D341Med (cell line): Measurements from ENCODE around the gene TMEM255B.
"Not testable (repeated sequence)": the region's sequence is repeated elsewhere in the genome, so short reads cannot be mapped to it uniquely, and the experiment has no call there.

Source experiments
- DNase-seq: peaks from one replicate; pipeline ENCODE4 v3.0.0; 2012; ENCODE audit warnings: low spot score

Gene TMEM255B

GRCh38 chr13:113787694-113788093 lies 28.7 kb downstream of the TMEM255B start:
- DNase-seq: no peak

- DNase-seq: no peak
These were observed 29.5 kb downstream of the TMEM255B start for GRCh38 chr13:113788413-113789135.

GRCh38 chr13:113789167-113789566 lies 30.1 kb downstream of the TMEM255B start:
- no peak for DNase-seq

GRCh38 chr13:113789931-113790330 lies 30.9 kb downstream of the TMEM255B start:
- DNase-seq: not testable (repeated sequence)

- no peak for DNase-seq
These were observed 32.2 kb downstream of the TMEM255B start for GRCh38 chr13:113791226-113791625.

- no peak for DNase-seq
These were observed 32.7 kb downstream of the TMEM255B start for GRCh38 chr13:113791761-113792160.

- DNase-seq: no peak
These were observed 33.3 kb downstream of the TMEM255B start for GRCh38 chr13:113792236-113792770.

- DNase-seq: no peak
These were observed 34.1 kb downstream of the TMEM255B start for GRCh38 chr13:113792886-113793717.

- DNase-seq: no peak
These were observed 34.7 kb downstream of the TMEM255B start for GRCh38 chr13:113793718-113794085.

GRCh38 chr13:113794086-113794485 lies 35.1 kb downstream of the TMEM255B start:
- DNase-seq: no peak

GRCh38 chr13:113794764-113795173 lies 35.7 kb downstream of the TMEM255B start:
- no peak for DNase-seq

- not testable (repeated sequence) for DNase-seq
These were observed 36.3 kb downstream of the TMEM255B start for GRCh38 chr13:113795362-113795761.

GRCh38 chr13:113796211-113796963 lies 37.4 kb downstream of the TMEM255B start:
- no peak for DNase-seq

GRCh38 chr13:113796964-113797676 lies 38.1 kb downstream of the TMEM255B start:
- no peak for DNase-seq

- DNase-seq: no peak
These were observed 39.3 kb downstream of the TMEM255B start for GRCh38 chr13:113798200-113798811.

- no peak for DNase-seq
These were observed 41.5 kb downstream of the TMEM255B start for GRCh38 chr13:113800576-113800926.

- DNase-seq: no peak
These were observed 42.4 kb downstream of the TMEM255B start for GRCh38 chr13:113801289-113801961.

GRCh38 chr13:113802090-113802531 lies 43.1 kb downstream of the TMEM255B start:
- DNase-seq: no peak

GRCh38 chr13:113802761-113803160 lies 43.7 kb downstream of the TMEM255B start:
- no peak for DNase-seq

GRCh38 chr13:113803409-113804016 lies 44.5 kb downstream of the TMEM255B start:
- DNase-seq: no peak
